Activated CD4-positive, alpha-beta T cell treated with anti-CD3 and anti-CD28 coated beads, Interleukin-2, amount 50 U/mL, for 16 hours (primary cell): ENCODE measurements around the gene SLC52A3.
A peak's percentile ranks its signal among the peaks of the same experiment; 100 is the strongest.

Experiments used
- DNase-seq: peaks from one replicate; pipeline ENCODE4 v3.0.0-alpha.2; 2020

Gene SLC52A3

GRCh38 chr20:764255-764654 lies 4.0 kb downstream of the SLC52A3 start:
- no peak for DNase-seq

- DNase-seq = no peak
Observed at GRCh38 chr20:761418-762381, 6.6 kb downstream of the SLC52A3 start.

- DNase-seq = peak; percentile 54
Observed at GRCh38 chr20:760751-761417, 7.4 kb downstream of the SLC52A3 start.

- DNase-seq = no peak
Observed at GRCh38 chr20:757506-757905, 10.8 kb downstream of the SLC52A3 start.

GRCh38 chr20:755941-756340 lies 12.4 kb downstream of the SLC52A3 start:
- DNase-seq = no peak

GRCh38 chr20:754904-755303 lies 13.4 kb downstream of the SLC52A3 start:
- no peak for DNase-seq

GRCh38 chr20:753897-754635 lies 14.2 kb downstream of the SLC52A3 start:
- DNase-seq = no peak

- no peak for DNase-seq
Observed at GRCh38 chr20:753136-753535, 15.2 kb downstream of the SLC52A3 start.

- no peak for DNase-seq
Observed at GRCh38 chr20:752291-752690, 16.0 kb downstream of the SLC52A3 start.

GRCh38 chr20:751761-752160 lies 16.5 kb downstream of the SLC52A3 start:
- no peak for DNase-seq

- no peak for DNase-seq
Observed at GRCh38 chr20:750801-751200, 17.5 kb downstream of the SLC52A3 start.

- no peak for DNase-seq
Observed at GRCh38 chr20:745683-746301, 22.5 kb downstream of the SLC52A3 start.

GRCh38 chr20:742156-742555 lies 26.1 kb downstream of the SLC52A3 start:
- no peak for DNase-seq

- no peak for DNase-seq
Observed at GRCh38 chr20:741620-742019, 26.7 kb downstream of the SLC52A3 start.

GRCh38 chr20:740162-740561 lies 28.1 kb downstream of the SLC52A3 start:
- no peak for DNase-seq

GRCh38 chr20:739736-740135 lies 28.6 kb downstream of the SLC52A3 start:
- DNase-seq = no peak

- no peak for DNase-seq
Observed at GRCh38 chr20:733861-734260, 34.4 kb downstream of the SLC52A3 start.

GRCh38 chr20:732727-733126 lies 35.6 kb downstream of the SLC52A3 start:
- DNase-seq = no peak

- no peak for DNase-seq
Observed at GRCh38 chr20:731891-732560, 36.3 kb downstream of the SLC52A3 start.

GRCh38 chr20:730005-730404 lies 38.3 kb downstream of the SLC52A3 start:
- no peak for DNase-seq

GRCh38 chr20:728256-728944 lies 39.9 kb downstream of the SLC52A3 start:
- DNase-seq = peak; percentile 42

- DNase-seq = no peak
Observed at GRCh38 chr20:726160-726559, 42.1 kb downstream of the SLC52A3 start.
